NB4 (cell line): ENCODE data around the gene ADGRE1.

Experiments
- CTCF ChIP-seq: IDR thresholded peaks from one replicate; pipeline ENCODE4 v1.5.1; 2012; ENCODE audit warnings: low read depth, low read length
- MAX ChIP-seq: IDR thresholded peaks from 2 replicates; pipeline ENCODE4 v1.6.1; 2011; ENCODE audit warnings: low read depth, low read length

DNA sequence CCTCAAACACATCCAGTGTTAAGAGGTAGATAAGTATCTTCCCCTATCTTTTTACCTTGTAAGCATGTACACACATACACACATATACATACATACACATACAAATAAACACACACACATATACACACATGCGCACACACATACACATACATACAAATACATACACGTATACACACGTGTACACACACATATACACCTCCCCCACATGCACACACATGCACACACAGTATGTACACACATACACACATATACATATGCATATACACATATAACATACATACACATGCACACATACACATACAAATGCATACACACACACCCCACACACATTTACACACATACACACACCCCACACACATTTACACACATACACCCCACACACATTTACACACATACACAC lies 24.1 kb downstream of the ADGRE1 start:
- TF ChIP-seq MAX (no peak), CTCF (no peak)
